B cell (primary cell): ENCODE results near the gene PHF24. TPM values are rescaled to one million over a fixed set of nuclear protein-coding genes. Genes with fewer than 3 reads are reported as not detected.

ENCODE experiments used
- ATAC-seq: fragments of 200-7000 bp; cut with Tn5 transposase; one replicate; pipeline ENCODE4 v1.10.0; 2021; ENCODE audit warnings: low read depth, mild to moderate bottlenecking, moderate number of reproducible peaks, moderate library complexity
- CTCF ChIA-PET: fragments of 350-600 bp; sonication (Branson Sonifier 250); formaldehyde crosslinking; loops from one replicate; lab custom pipeline; 2021; ENCODE audit warnings: antibody characterized with exemption, inconsistent platforms; lab: Charles Lee
- POLR2A ChIA-PET: fragments of 350-600 bp; sonication (Branson Sonifier 250); formaldehyde crosslinking; loops from one replicate; lab custom pipeline; 2021; ENCODE audit warnings: antibody characterized with exemption; lab: Charles Lee
- DNase-seq: peaks from one replicate; pipeline ENCODE4 v3.0.0; 2013
- H2AFZ ChIP-seq: 2 replicates; pipeline ENCODE4 v1.6.1; 2012; ENCODE audit warnings: mild to moderate bottlenecking, low read depth, low read length; ENCODE audit not compliant: insufficient read depth, poor library complexity, severe bottlenecking
- H3K27ac ChIP-seq, 2 donors: 1 replicate in 1 of 2; 2 replicates in 1 of 2; pipeline ENCODE4 v1.5.1; 2012 to 2013; ENCODE audit warnings: low read length in 2 of 2, mild to moderate bottlenecking in 2 of 2, moderate library complexity in 1 of 2
- H3K27me3 ChIP-seq, 4 experiments: fragments of 200-600 bp in 1 of 4; sonication (generic) in 1 of 4; replicated peaks in 1 of 4; 1 replicate in 2 of 4; 2 replicates in 2 of 4; pipeline versions ENCODE4 v1.6.1 to v1.7.0; 2013 to 2016; ENCODE audit warnings: low read length in 3 of 4, mild to moderate bottlenecking in 2 of 4, mixed read lengths in 1 of 4, moderate library complexity in 1 of 4; ENCODE audit not compliant: insufficient read depth in 4 of 4, control insufficient read depth in 3 of 4; ENCODE audit errors: control extremely low read depth in 1 of 4
- H3K36me3 ChIP-seq, 2 experiments: replicated peaks in 1 of 2; 1 replicate in 1 of 2; 2 replicates in 1 of 2; pipeline versions ENCODE4 v1.6.1 to v1.7.1; 2013; ENCODE audit warnings: low read length in 1 of 2; ENCODE audit not compliant: insufficient read depth in 2 of 2, control insufficient read depth in 1 of 2; ENCODE audit errors: control extremely low read depth in 1 of 2, extremely low read depth in 1 of 2
- H3K4me1 ChIP-seq, 2 donors: fragments of 200-600 bp in 1 of 2; sonication (generic) in 1 of 2; 1 replicate in 1 of 2; 2 replicates in 1 of 2; pipeline versions ENCODE4 v1.5.1 to v1.6.1; 2013 to 2017; ENCODE audit warnings: low read length in 2 of 2; ENCODE audit not compliant: control insufficient read depth in 2 of 2, insufficient read depth in 2 of 2
- H3K4me2 ChIP-seq: replicated peaks from 2 replicates; pipeline ENCODE3; 2012; ENCODE audit warnings: mild to moderate bottlenecking, low read depth, low read length; ENCODE audit not compliant: poor library complexity, severe bottlenecking
- H3K4me3 ChIP-seq, 5 experiments: fragments of 200-600 bp in 1 of 5; sonication (generic) in 1 of 5; 1 replicate in 3 of 5; 2 replicates in 2 of 5; pipeline versions ENCODE4 v1.5.1 to v1.7.0; 2011 to 2016; ENCODE audit warnings: low read length in 4 of 5, mild to moderate bottlenecking in 4 of 5, low read depth in 2 of 5, control low read depth in 1 of 5, moderate library complexity in 1 of 5; ENCODE audit not compliant: insufficient read depth in 1 of 5; ENCODE audit errors: control extremely low read depth in 1 of 5, extremely low read depth in 1 of 5
- H3K79me2 ChIP-seq: fragments of 200-600 bp; sonication (generic); one replicate; pipeline ENCODE4 v1.6.0; 2016; ENCODE audit warnings: low read length; ENCODE audit not compliant: control insufficient read depth, insufficient read depth
- H3K9ac ChIP-seq: fragments of 200-600 bp; sonication (generic); 2 replicates; pipeline ENCODE4 v1.6.1; 2017; ENCODE audit warnings: mild to moderate bottlenecking, low read length, moderate library complexity
- H3K9me3 ChIP-seq, 3 donors: one replicate each; pipeline versions ENCODE4 v1.6.1 to v1.7.1; 2013; ENCODE audit warnings: low read length in 2 of 3; ENCODE audit not compliant: control insufficient read depth in 2 of 3, insufficient read depth in 1 of 3; ENCODE audit errors: control extremely low read depth in 1 of 3
- H4K20me1 ChIP-seq: 2 replicates; pipeline ENCODE4 v1.6.0; 2012; ENCODE audit warnings: mild to moderate bottlenecking, low read length; ENCODE audit not compliant: insufficient read depth, control insufficient read depth, poor library complexity, severe bottlenecking
- H3K27ac Mint-ChIP-seq: one replicate; pipeline ENCODE4 v1.8.0; 2021; ENCODE audit warnings: mixed read lengths
- H3K27me3 Mint-ChIP-seq: one replicate; pipeline ENCODE4 v1.8.0; 2021; ENCODE audit warnings: mixed read lengths
- H3K4me1 Mint-ChIP-seq: one replicate; pipeline ENCODE4 v1.8.0; 2021; ENCODE audit warnings: mixed read lengths
- H3K4me3 Mint-ChIP-seq: one replicate; pipeline ENCODE4 v1.8.0; 2021; ENCODE audit warnings: mixed read lengths
- H3K9me3 Mint-ChIP-seq: one replicate; pipeline ENCODE4 v1.8.0; 2022; ENCODE audit warnings: mixed read lengths; ENCODE audit not compliant: insufficient read depth
- EZH2 ChIP-seq: IDR thresholded peaks from 2 replicates; pipeline ENCODE4 v1.6.1; 2012; ENCODE audit warnings: borderline replicate concordance, low read depth, mild to moderate bottlenecking, moderate library complexity, low read length; ENCODE audit not compliant: insufficient read depth, poor library complexity, severe bottlenecking
- WGBS: methylation state at CpG from one replicate; pipeline ENCODE4 v1.1.5; 2013; ENCODE audit warnings: missing lambda C conversion rate; ENCODE audit not compliant: insufficient coverage; 5-methylcytosine and 5-hydroxymethylcytosine counted together
- intact Hi-C: fragments of 100-400 bp; cut with micrococcal nuclease; formaldehyde crosslinking; loops from one replicate; pipeline ENCODE4 v1.10.0; 2022
- polyA plus RNA-seq: library from polyadenylated mRNA; depleted of rRNA; stranded (reverse); fragments of >200 nt; gene quantifications from 2 replicates; pipeline ENCODE4 v1.2.3, GENCODE V29; 2012
- total RNA-seq, 2 donors: library from RNA; stranded (reverse); fragments of 120-200 nt in 1 of 2; gene quantifications; 1 replicate in 1 of 2; 2 replicates in 1 of 2; pipeline versions ENCODE4 v1.2.3 to v1.2.4, GENCODE V29; 2013 to 2022
- TF ChIP-seq, protein P1 (sequence below): fragments of 200-600 bp; IDR thresholded peaks from one replicate; pipeline ENCODE4 v1.8.0; 2022; ENCODE audit warnings: antibody characterized with exemption, mild to moderate bottlenecking

PHF24 gene
- total and polyA plus RNA-seq, 2 donors (not counting 1 experiment from before 2014, with no cell fraction given): not detected

DNA sequence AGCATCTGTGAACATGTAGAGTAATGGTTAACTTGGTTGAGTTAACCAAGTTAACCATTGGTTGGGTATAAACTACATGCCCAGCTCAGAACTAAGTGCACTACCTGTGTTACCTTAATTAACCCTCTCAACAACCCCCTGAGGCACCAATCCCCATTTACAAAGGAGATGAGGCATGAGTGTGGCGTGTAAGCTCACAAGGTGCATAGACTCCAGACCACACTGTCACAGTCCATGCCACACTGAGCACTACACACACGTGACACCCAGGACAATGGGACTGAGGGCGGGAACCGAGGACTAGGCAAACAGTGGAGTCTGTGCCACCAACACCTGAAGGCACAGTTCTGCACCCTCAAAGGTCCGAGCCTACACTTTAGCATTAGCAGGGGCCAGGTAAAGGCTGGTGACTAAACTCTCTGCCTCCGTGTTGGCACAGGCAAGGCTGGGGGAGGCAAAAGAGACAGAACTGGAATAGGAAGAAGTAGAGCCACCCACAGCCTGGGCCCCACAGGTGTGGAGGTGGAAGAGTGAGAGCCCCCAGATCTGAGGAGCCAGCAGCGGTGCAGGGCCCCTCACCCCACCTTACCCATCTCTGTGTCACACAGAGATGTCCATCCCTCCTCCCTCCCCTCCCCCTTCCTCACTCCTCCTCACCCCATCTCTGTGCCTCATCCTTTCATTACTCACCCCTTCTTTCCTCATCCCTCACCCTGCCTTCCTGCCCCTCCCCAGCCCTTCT is 29.2 kb downstream of the PHF24 start:
- Histone ChIP-seq H3K79me2 (no peaks in the 10 kb centered on the region), H3K4me3 (no peak overlapping the region), H3K27ac (peak overlapping the region in 1 of 2 donors; percentile 68), H2AFZ (no peak overlapping the region), H3K4me2 (peak overlapping the region; percentile 34), H3K36me3 (no peaks in the 10 kb centered on the region), H3K27me3 (no peaks in the 10 kb centered on the region), H3K9ac (no peak overlapping the region), H3K4me1 (peaks cover 61 to 70% of the 10 kb centered on the region in 2 donors), H3K9me3 (peaks cover 0 to 2% (median 0%) of the 10 kb centered on the region in 3 donors), H4K20me1 (no peaks in the 10 kb centered on the region)
- ChIA-PET POLR2A (no interaction called here), CTCF (interaction anchor here (5.5 kb wide), 1 partner anchor 88 kb away, joined by 61 read pairs; no protein-coding TSS in a partner anchor)
- intact Hi-C loops: loop anchor here (10.0 kb wide), 2 partner anchors 283 to 1173 kb away; partner anchors contain the start of gene UBE2R2
- DNase-seq: no peak
- WGBS: 78% methylated on average over 7 of the region's 7 CpGs
- no peak for ATAC-seq
- peak overlapping the region; percentile 64 for H3K27ac Mint-ChIP-seq
- TF ChIP-seq, protein P1, sequence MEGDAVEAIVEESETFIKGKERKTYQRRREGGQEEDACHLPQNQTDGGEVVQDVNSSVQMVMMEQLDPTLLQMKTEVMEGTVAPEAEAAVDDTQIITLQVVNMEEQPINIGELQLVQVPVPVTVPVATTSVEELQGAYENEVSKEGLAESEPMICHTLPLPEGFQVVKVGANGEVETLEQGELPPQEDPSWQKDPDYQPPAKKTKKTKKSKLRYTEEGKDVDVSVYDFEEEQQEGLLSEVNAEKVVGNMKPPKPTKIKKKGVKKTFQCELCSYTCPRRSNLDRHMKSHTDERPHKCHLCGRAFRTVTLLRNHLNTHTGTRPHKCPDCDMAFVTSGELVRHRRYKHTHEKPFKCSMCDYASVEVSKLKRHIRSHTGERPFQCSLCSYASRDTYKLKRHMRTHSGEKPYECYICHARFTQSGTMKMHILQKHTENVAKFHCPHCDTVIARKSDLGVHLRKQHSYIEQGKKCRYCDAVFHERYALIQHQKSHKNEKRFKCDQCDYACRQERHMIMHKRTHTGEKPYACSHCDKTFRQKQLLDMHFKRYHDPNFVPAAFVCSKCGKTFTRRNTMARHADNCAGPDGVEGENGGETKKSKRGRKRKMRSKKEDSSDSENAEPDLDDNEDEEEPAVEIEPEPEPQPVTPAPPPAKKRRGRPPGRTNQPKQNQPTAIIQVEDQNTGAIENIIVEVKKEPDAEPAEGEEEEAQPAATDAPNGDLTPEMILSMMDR: no peak
- TF ChIP-seq EZH2: no peak
- H3K4me1 Mint-ChIP-seq: peaks cover 64% of the 10 kb centered on the region
- H3K27me3 Mint-ChIP-seq: no peaks in the 10 kb centered on the region
- H3K4me3 Mint-ChIP-seq: peak overlapping the region; percentile 44
- H3K9me3 Mint-ChIP-seq: no peaks in the 10 kb centered on the region
